Uterus (tissue), 4 donors: Measurements from ENCODE around the gene PGLYRP3. TPM values are rescaled to one million over a fixed set of nuclear protein-coding genes. Genes with fewer than 3 reads are reported as not detected.

ENCODE experiments used
- DNase-seq, 2 donors: peaks; one replicate each; pipeline ENCODE4 v3.0.0-alpha.2; 2019 to 2020
- H3K27ac ChIP-seq, 2 donors: fragments of 200-600 bp; sonication (generic); 1 replicate in 1 of 2; 2 replicates in 1 of 2; pipeline ENCODE4 v1.5.1; 2016 to 2018
- H3K27me3 ChIP-seq, 2 donors: fragments of 200-600 bp; sonication (generic); one replicate each; pipeline ENCODE4 v1.5.1; 2018 to 2019; ENCODE audit warnings: control low read depth in 1 of 2
- H3K36me3 ChIP-seq, 2 donors: fragments of 200-600 bp; sonication (generic); one replicate each; pipeline ENCODE4 v1.5.1; 2019; ENCODE audit warnings: control low read depth in 1 of 2
- H3K4me1 ChIP-seq, 2 donors: fragments of 200-600 bp; sonication (generic); one replicate each; pipeline ENCODE4 v1.5.1; 2018 to 2019; ENCODE audit warnings: control low read depth in 1 of 2
- H3K4me3 ChIP-seq, 2 donors: fragments of 200-600 bp; sonication (generic); 1 replicate in 1 of 2; 2 replicates in 1 of 2; pipeline ENCODE4 v1.5.1; 2018 to 2019; ENCODE audit warnings: mild to moderate bottlenecking in 1 of 2
- H3K9me3 ChIP-seq, 2 donors: fragments of 200-600 bp; sonication (generic); one replicate each; pipeline ENCODE4 v1.5.1; 2019; ENCODE audit warnings: control low read depth in 1 of 2
- CTCF ChIP-seq, 4 experiments: fragments of 200-600 bp in 2 of 4; fragments of 450-650 bp in 2 of 4; sonication (generic) in 2 of 4; IDR thresholded peaks; one replicate each; pipeline ENCODE4 v1.5.1; 2016 to 2019; ENCODE audit warnings: antibody characterized with exemption in 4 of 4, mild to moderate bottlenecking in 2 of 4, moderate library complexity in 1 of 4
- POLR2A ChIP-seq, 2 donors: fragments of 450-650 bp; IDR thresholded peaks; one replicate each; pipeline ENCODE4 v1.6.1; 2016; ENCODE audit warnings: antibody characterized with exemption in 2 of 2, mild to moderate bottlenecking in 1 of 2, moderate library complexity in 1 of 2
- intact Hi-C: fragments of 100-400 bp; cut with DNase I; formaldehyde crosslinking; loops from one replicate; pipeline ENCODE4 v1.15.1; 2023; ENCODE audit warnings: low total_unique reads
- total RNA-seq, 4 donors: library from RNA; depleted of rRNA in 3 of 4; stranded (reverse); fragments of >200 nt in 3 of 4; gene quantifications; one replicate each; pipeline versions ENCODE4 v1.1.0 to v1.2.4, GENCODE V29; 2014 to 2023
- donor health status: DM: yes; HTN: yes; CAD: no.

Gene PGLYRP3
- total RNA-seq, 4 donors from 2014 or later: not detected

DNA sequence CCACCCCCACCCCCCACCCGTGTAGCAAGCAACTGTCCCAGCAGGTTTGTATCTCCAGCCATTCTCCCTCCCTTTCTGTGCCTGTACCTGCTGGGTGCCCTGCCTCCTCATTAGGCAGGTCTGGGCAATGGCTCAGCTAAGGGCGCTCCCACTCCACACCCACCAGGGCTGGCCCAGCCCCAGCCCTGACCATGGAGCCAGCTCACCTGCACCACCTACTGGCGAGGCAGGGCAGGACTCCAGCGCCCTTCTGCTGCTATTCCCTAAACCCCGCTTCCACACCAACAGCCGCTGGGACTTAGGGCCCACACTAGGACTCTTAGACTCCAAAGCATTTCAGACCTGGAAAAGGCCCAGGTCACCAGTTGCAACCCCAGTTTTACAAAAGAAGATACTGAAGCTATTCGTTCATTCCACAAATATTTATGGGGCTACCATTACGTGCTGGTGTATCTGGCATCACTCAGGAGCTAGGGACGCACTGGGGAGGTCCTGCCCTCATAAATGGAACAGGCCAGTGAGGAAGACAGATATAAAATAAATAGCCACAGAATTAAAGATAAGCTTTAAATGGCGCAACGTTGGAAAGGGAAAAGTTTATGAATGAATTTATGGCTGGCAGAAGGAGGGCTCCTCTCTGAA lies 24.0 kb downstream of the PGLYRP3 start:
- no peaks in the 10 kb centered on the region for H3K27me3 ChIP-seq
- intact Hi-C loops: no loop called here

GRCh38 chr1:153277852-153278251 lies 34.9 kb downstream of the PGLYRP3 start:
- TF ChIP-seq POLR2A (IDR thresholded peaks at IDR 0.05): no peak
- no peak for TF ChIP-seq CTCF (IDR thresholded peaks at IDR 0.05)
- H3K27ac ChIP-seq: no peak overlapping the region
- no peaks in the 10 kb centered on the region for H3K9me3 ChIP-seq
- no peaks in the 10 kb centered on the region for H3K36me3 ChIP-seq
- H3K4me3 ChIP-seq: no peak overlapping the region
- no peaks in the 10 kb centered on the region for H3K27me3 ChIP-seq
- no peaks in the 10 kb centered on the region for H3K4me1 ChIP-seq
- intact Hi-C loops: no loop called here
- no peak for DNase-seq

More for the DNA sequence above, 24.0 kb downstream of the PGLYRP3 start:
- H3K4me1 ChIP-seq: no peaks in the 10 kb centered on the region
- no peak overlapping the region for H3K4me3 ChIP-seq
- no peak for TF ChIP-seq CTCF (IDR thresholded peaks at IDR 0.05)
- no peaks in the 10 kb centered on the region for H3K9me3 ChIP-seq
- DNase-seq: no peak
- no peaks in the 10 kb centered on the region for H3K36me3 ChIP-seq
- no peak overlapping the region for H3K27ac ChIP-seq

GRCh38 chr1:153272186-153272585 lies 40.6 kb downstream of the PGLYRP3 start:
- H3K27me3 ChIP-seq: no peaks in the 10 kb centered on the region
- TF ChIP-seq POLR2A (IDR thresholded peaks at IDR 0.05) (no peak), CTCF (IDR thresholded peaks at IDR 0.05) (no peak)
- no peak overlapping the region for H3K27ac ChIP-seq
- H3K36me3 ChIP-seq: no peaks in the 10 kb centered on the region
- no peak overlapping the region for H3K4me3 ChIP-seq
- DNase-seq: no peak
- H3K9me3 ChIP-seq: no peaks in the 10 kb centered on the region
- intact Hi-C loops: no loop called here
- H3K4me1 ChIP-seq: no peaks in the 10 kb centered on the region

DNA sequence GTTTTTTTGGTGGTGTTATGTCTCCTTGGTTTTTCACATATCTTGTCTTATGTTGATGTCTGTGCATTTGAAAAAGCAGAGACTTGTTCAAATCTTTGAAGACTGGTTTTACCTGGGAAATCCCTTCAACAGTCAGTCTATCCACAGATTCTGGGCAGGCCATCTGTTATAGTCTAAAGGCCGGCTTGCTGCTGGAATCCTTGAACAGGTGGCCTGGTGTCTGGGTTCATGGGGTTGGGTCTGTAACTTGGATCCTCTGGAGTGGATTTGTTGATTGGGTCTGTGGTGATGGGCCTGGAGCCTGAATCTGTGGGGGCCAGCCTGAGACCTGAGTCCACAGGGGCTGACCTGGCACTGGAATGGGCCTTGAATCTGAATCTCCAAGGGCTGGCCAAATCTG lies 41.0 kb downstream of the PGLYRP3 start:
- no peak for TF ChIP-seq CTCF (IDR thresholded peaks at IDR 0.05)
- no peak for TF ChIP-seq POLR2A (IDR thresholded peaks at IDR 0.05)
- DNase-seq: no peak
- H3K36me3 ChIP-seq: no peaks in the 10 kb centered on the region
- no peaks in the 10 kb centered on the region for H3K27me3 ChIP-seq
- intact Hi-C loops: no loop called here
- H3K4me1 ChIP-seq: no peaks in the 10 kb centered on the region
- H3K9me3 ChIP-seq: no peaks in the 10 kb centered on the region
- no peak overlapping the region for H3K27ac ChIP-seq
- no peak overlapping the region for H3K4me3 ChIP-seq

- TF ChIP-seq POLR2A (IDR thresholded peaks at IDR 0.05): no peak
- no peak for TF ChIP-seq CTCF (IDR thresholded peaks at IDR 0.05)
- intact Hi-C loops: no loop called here
- Histone ChIP-seq H3K9me3 (no peaks in the 10 kb centered on the region), H3K27me3 (peaks cover 0 to 18% of the 10 kb centered on the region in 2 donors), H3K4me3 (no peak overlapping the region), H3K36me3 (no peaks in the 10 kb centered on the region), H3K27ac (no peak overlapping the region), H3K4me1 (peaks cover 0 to 7% of the 10 kb centered on the region in 2 donors)
- no peak for DNase-seq
Measured at GRCh38 chr1:153265457-153265856, 47.3 kb downstream of the PGLYRP3 start.
